ENCODE measurements around the gene CUEDC1. TPM values are rescaled to one million over a fixed set of nuclear protein-coding genes. Genes with fewer than 3 reads are reported as not detected.

Gene CUEDC1, protein sequence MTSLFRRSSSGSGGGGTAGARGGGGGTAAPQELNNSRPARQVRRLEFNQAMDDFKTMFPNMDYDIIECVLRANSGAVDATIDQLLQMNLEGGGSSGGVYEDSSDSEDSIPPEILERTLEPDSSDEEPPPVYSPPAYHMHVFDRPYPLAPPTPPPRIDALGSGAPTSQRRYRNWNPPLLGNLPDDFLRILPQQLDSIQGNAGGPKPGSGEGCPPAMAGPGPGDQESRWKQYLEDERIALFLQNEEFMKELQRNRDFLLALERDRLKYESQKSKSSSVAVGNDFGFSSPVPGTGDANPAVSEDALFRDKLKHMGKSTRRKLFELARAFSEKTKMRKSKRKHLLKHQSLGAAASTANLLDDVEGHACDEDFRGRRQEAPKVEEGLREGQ
- 9.3 and 11.6 TPM in 2 replicates for total RNA-seq
- polyA plus RNA-seq, result 23.3 and 27.4 TPM in 2 replicates

GRCh38 chr17:57955183-57955931, at the start of gene CUEDC1:
TSS of gene CUEDC1 (minus strand) at chr17:57955412. CDS start at chr17:57885564, 69,848 bp downstream.
- Histone ChIP-seq H2AFZ (peak within 1 kb of the TSS; percentile 89), H3K4me3 (peak within 1 kb of the TSS; percentile 85), H3K9me3 (ENCODE audit: low read depth) (no peaks in the 10 kb centered on the region), H3K4me2 (peak within 1 kb of the TSS; percentile 99), H3K4me1 (ENCODE audit: insufficient read depth) (peaks cover 33% of the 10 kb centered on the region), H3K27ac (peak within 1 kb of the TSS; percentile 89), H3K79me2 (peaks cover 31% of the 10 kb centered on the region), H3K9me2 (replicated peaks; ENCODE audit: insufficient read depth) (no peaks in the 10 kb centered on the region), H3K36me3 (replicated peaks; ENCODE audit: insufficient read depth, low read depth) (no peaks in the 10 kb centered on the region), H4K20me1 (ENCODE audit: insufficient read depth, poor library complexity, severe bottlenecking) (no peaks in the 10 kb centered on the region), H3K27me3 (no peaks in the 10 kb centered on the region)
- no peak for TF ChIP-seq CTCF (IDR thresholded peaks at IDR 0.05; ENCODE audit: poor library complexity)
- TF ChIP-seq EZH2 (IDR thresholded peaks at IDR 0.05; ENCODE audit: borderline replicate concordance), result no peak
- TF ChIP-seq EZH2phosphoT487 (IDR thresholded peaks at IDR 0.05; ENCODE audit: low read depth, severe bottlenecking, unreplicated experiment), result no peak
- peak; percentile 91 for DNase-seq (ENCODE audit: low spot score)
- 1% methylated on average over 27 of the region's 79 CpGs for WGBS (ENCODE audit: low lambda C conversion rate, missing lambda C conversion rate)

DNA sequence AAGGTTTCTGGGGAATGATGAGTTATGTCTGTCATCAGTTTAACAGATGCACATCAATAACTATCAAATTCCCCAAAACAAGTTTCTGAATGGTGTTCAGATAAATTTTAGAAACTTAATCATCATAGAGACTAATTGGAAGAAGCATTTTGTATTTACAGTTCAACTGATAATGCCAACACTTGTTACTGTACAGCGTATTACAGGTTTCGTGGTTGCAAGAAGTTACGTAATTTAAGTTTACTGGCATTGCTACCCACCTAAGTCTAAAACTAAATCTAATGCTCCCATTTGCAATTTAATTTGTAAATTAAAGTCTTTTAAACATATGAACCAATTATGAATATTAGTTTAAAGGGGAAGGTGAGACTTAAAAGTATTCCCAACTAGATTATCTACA, 48.8 kb upstream of the CUEDC1 start:
- Histone ChIP-seq H3K9me3 (ENCODE audit: low read depth) (no peaks in the 10 kb centered on the region), H3K9me2 (replicated peaks; ENCODE audit: insufficient read depth) (no peaks in the 10 kb centered on the region), H3K27ac (no peak overlapping the region), H3K36me3 (replicated peaks; ENCODE audit: insufficient read depth, low read depth) (peaks cover 12% of the 10 kb centered on the region), H3K4me1 (ENCODE audit: insufficient read depth) (peaks cover 29% of the 10 kb centered on the region), H3K79me2 (peaks cover 76% of the 10 kb centered on the region), H2AFZ (no peak overlapping the region), H3K4me3 (no peak overlapping the region), H3K4me2 (peak overlapping the region; percentile 92), H3K27me3 (no peaks in the 10 kb centered on the region), H4K20me1 (ENCODE audit: insufficient read depth, poor library complexity, severe bottlenecking) (peaks cover 63% of the 10 kb centered on the region)
- 94% methylated on average over 3 of the region's 3 CpGs for WGBS (ENCODE audit: low lambda C conversion rate, missing lambda C conversion rate)
- TF ChIP-seq CTCF (IDR thresholded peaks at IDR 0.05; ENCODE audit: poor library complexity), result no peak
- no peak for DNase-seq (ENCODE audit: low spot score)

- Histone ChIP-seq H3K4me3 (no peak overlapping the region), H3K9me3 (ENCODE audit: low read depth) (no peaks in the 10 kb centered on the region), H3K4me2 (peak overlapping the region; percentile 92), H3K36me3 (replicated peaks; ENCODE audit: insufficient read depth, low read depth) (peaks cover 12% of the 10 kb centered on the region), H3K27me3 (no peaks in the 10 kb centered on the region), H4K20me1 (ENCODE audit: insufficient read depth, poor library complexity, severe bottlenecking) (peaks cover 64% of the 10 kb centered on the region), H3K79me2 (peaks cover 75% of the 10 kb centered on the region), H3K27ac (no peak overlapping the region), H3K9me2 (replicated peaks; ENCODE audit: insufficient read depth) (no peaks in the 10 kb centered on the region), H2AFZ (no peak overlapping the region), H3K4me1 (ENCODE audit: insufficient read depth) (peaks cover 29% of the 10 kb centered on the region)
- no peak for DNase-seq (ENCODE audit: low spot score)
- 88% methylated on average over 2 of the region's 2 CpGs for WGBS (ENCODE audit: low lambda C conversion rate, missing lambda C conversion rate)
- no peak for TF ChIP-seq CTCF (IDR thresholded peaks at IDR 0.05; ENCODE audit: poor library complexity)
- TF ChIP-seq EZH2 (IDR thresholded peaks at IDR 0.05; ENCODE audit: borderline replicate concordance), result no peak
- TF ChIP-seq EZH2phosphoT487 (IDR thresholded peaks at IDR 0.05; ENCODE audit: low read depth, severe bottlenecking, unreplicated experiment), result no peak
Observed at GRCh38 chr17:58002973-58003372, 47.8 kb upstream of the CUEDC1 start.

Measured in hepatocyte (in vitro differentiated cells).